Measurements from ENCODE around the gene EVL. TPM values are rescaled to one million over a fixed set of nuclear protein-coding genes. Genes with fewer than 3 reads are reported as not detected.

Gene EVL
- total RNA-seq, 2 donors from 2014 or later: 42.5 to 98.4 TPM

DNA sequence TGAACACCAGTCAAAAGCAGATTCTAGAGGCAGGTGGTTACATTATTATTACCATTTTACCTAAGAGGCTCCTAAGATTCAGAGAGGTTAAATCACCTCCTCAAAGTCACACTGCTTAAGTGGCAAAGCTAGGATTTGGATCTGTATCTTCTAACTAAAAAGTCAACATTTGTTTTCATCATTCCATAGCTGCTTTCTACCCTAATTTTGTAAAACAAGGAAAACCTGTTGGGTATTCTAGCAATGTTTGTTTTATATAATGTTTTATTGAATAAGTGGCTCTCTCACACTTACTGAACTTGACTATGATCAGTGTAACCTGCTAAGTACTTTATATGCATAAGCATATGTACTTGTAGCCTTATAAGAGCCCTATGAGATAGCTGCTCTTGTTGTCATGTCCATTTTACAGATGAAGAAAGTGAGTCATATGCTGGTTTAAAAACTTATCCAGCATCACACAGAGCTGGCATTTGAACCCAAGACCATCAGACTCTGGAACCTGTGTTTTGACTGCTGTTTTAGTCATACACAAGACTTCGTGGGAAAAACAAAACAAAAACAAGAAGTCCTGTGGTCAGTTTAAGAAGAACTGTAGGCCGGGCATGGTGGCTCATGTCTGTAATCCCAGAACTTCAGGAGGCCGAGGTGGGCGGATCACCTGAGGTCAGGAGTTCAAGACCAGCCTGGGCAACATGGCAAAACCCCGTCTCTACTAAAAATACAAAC is 31.7 kb upstream of the EVL start:
- no peaks in the 10 kb centered on the region for H3K36me3 ChIP-seq
- H3K27ac ChIP-seq: no peak overlapping the region
- intact Hi-C loops (cut with DNase I): no loop called here
- H3K4me3 ChIP-seq: no peak overlapping the region
- DNase-seq (ENCODE audit: low spot score): no peak
- no peaks in the 10 kb centered on the region for H3K9me3 ChIP-seq
- TF ChIP-seq POLR2A (IDR thresholded peaks at IDR 0.05) (no peak), POLR2AphosphoS5 (IDR thresholded peaks at IDR 0.05) (no peak)
- WGBS: 93% methylated on average over 5 of the region's 5 CpGs
- H3K4me1 ChIP-seq (replicated peaks): peaks cover 15% of the 10 kb centered on the region
- H3K27me3 ChIP-seq (replicated peaks; ENCODE audit: insufficient read depth): no peaks in the 10 kb centered on the region

DNA sequence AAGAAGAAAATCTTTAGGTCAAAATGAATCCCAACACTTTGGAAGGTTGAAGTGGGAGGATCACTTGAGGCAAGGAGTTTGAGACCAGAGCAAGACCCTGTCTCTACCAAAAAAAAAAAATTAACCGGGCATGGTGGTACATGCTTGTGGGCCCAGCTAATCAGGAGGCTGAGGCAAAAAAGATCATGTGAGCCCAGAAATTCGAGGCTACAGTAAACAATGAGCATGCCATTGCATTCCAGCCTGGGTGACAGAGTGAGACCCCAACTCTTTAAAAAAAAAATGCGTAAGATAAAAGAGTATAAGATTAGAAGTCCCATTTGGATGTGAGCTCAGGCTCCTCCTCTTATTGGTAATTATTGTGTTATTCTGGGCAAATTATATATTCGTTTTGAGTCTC is 30.8 kb upstream of the EVL start:
- WGBS: 86% methylated on average over 4 of the region's 4 CpGs
- no peak overlapping the region for H3K27ac ChIP-seq
- no peak for DNase-seq (ENCODE audit: low spot score)
- H3K4me1 ChIP-seq (replicated peaks): peaks cover 15% of the 10 kb centered on the region
- intact Hi-C loops (cut with DNase I): no loop called here
- no peaks in the 10 kb centered on the region for H3K36me3 ChIP-seq
- no peaks in the 10 kb centered on the region for H3K27me3 ChIP-seq (replicated peaks; ENCODE audit: insufficient read depth)
- no peaks in the 10 kb centered on the region for H3K9me3 ChIP-seq
- no peak overlapping the region for H3K4me3 ChIP-seq
- TF ChIP-seq POLR2AphosphoS5 (IDR thresholded peaks at IDR 0.05) (no peak), CTCF (IDR thresholded peaks at IDR 0.05) (no peak), POLR2A (IDR thresholded peaks at IDR 0.05) (no peak)

DNA sequence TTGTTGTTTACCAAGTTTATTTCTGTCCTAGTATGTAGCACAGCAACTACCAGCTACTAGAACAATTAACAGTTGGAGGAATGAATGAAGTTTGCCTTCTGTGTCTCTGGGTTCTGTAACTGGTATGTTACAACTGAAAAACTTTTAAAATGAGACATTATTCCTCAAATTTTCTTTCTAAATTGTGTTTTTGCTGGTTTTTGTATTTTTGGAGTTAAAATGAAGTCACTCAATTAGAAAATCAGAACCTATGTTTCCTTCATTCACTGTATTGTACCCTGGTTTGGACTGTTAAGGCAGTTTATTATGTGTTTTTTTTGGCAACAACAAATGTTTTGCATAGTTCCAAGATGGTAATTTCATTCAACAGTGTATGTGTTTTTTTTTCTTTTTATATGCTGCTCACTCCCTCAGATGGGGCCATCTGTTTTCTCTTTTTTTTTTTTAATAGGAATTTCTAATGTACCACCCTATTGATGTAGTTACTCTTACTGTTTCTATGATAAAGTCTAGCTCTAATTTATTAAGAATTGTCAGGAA is 30.2 kb upstream of the EVL start:
- H3K27ac ChIP-seq: no peak overlapping the region
- H3K27me3 ChIP-seq (replicated peaks; ENCODE audit: insufficient read depth): no peaks in the 10 kb centered on the region
- peaks cover 15% of the 10 kb centered on the region for H3K4me1 ChIP-seq (replicated peaks)
- no peaks in the 10 kb centered on the region for H3K9me3 ChIP-seq
- TF ChIP-seq POLR2AphosphoS5 (IDR thresholded peaks at IDR 0.05): no peak
- TF ChIP-seq CTCF (IDR thresholded peaks at IDR 0.05): no peak
- no peak for TF ChIP-seq POLR2A (IDR thresholded peaks at IDR 0.05)
- intact Hi-C loops (cut with DNase I): no loop called here
- no peaks in the 10 kb centered on the region for H3K36me3 ChIP-seq
- DNase-seq (ENCODE audit: low spot score): no peak
- no peak overlapping the region for H3K4me3 ChIP-seq

GRCh38 chr14:100035700-100036099 is 29.5 kb upstream of the EVL start:
- no peak overlapping the region for H3K27ac ChIP-seq
- WGBS: 98% methylated on average over 2 of the region's 2 CpGs
- H3K4me3 ChIP-seq: no peak overlapping the region
- H3K4me1 ChIP-seq (replicated peaks): peaks cover 14% of the 10 kb centered on the region
- no peaks in the 10 kb centered on the region for H3K36me3 ChIP-seq
- no peaks in the 10 kb centered on the region for H3K9me3 ChIP-seq
- DNase-seq (ENCODE audit: low spot score): no peak
- no peaks in the 10 kb centered on the region for H3K27me3 ChIP-seq (replicated peaks; ENCODE audit: insufficient read depth)
- intact Hi-C loops (cut with DNase I): no loop called here
- TF ChIP-seq CTCF (IDR thresholded peaks at IDR 0.05): no peak
- no peak for TF ChIP-seq POLR2A (IDR thresholded peaks at IDR 0.05)
- TF ChIP-seq POLR2AphosphoS5 (IDR thresholded peaks at IDR 0.05): no peak

- no peaks in the 10 kb centered on the region for H3K36me3 ChIP-seq
- H3K4me1 ChIP-seq (replicated peaks): peaks cover 8% of the 10 kb centered on the region
- WGBS: 62% methylated on average over 2 of the region's 2 CpGs
- no peak overlapping the region for H3K27ac ChIP-seq
- H3K27me3 ChIP-seq (replicated peaks; ENCODE audit: insufficient read depth): no peaks in the 10 kb centered on the region
- H3K9me3 ChIP-seq: no peaks in the 10 kb centered on the region
- no peak for DNase-seq (ENCODE audit: low spot score)
- no peak overlapping the region for H3K4me3 ChIP-seq
- intact Hi-C loops (cut with DNase I): no loop called here
- TF ChIP-seq POLR2AphosphoS5 (IDR thresholded peaks at IDR 0.05) (no peak), POLR2A (IDR thresholded peaks at IDR 0.05) (no peak), CTCF (IDR thresholded peaks at IDR 0.05) (no peak)
These were observed 27.9 kb upstream of the EVL start for GRCh38 chr14:100037353-100037752.

Measured in prostate gland (tissue), 2 donors.